ENCODE results near the gene TLE4. TPM values are rescaled to one million over a fixed set of nuclear protein-coding genes. Genes with fewer than 3 reads are reported as not detected.
A peak's percentile ranks its signal among the peaks of the same experiment; 100 is the strongest.
"Not testable (repeated sequence)": the region's sequence is repeated elsewhere in the genome, so short reads cannot be mapped to it uniquely, and the experiment has no call there.

TLE4 gene
- total RNA-seq: 10 to 100 TPM; 11.2 to 13.1 TPM

- CTCF ChIA-PET: interaction anchor here (0.7 to 1.2 kb wide), 7 partner anchors 11 to 933 kb away, joined by 3 to 6 read pairs (median 4); no protein-coding TSS in a partner anchor
- intact Hi-C loops (cut with micrococcal nuclease): loop anchor here (1.0 to 10.0 kb wide), 15 partner anchors 11 to 1539 kb away; partner anchors contain the start of genes CEP78, GNAQ and PSAT1
- Mint-ChIP-seq H3K27me3 (ENCODE audit: low read depth) (peaks cover 6% of the 10 kb centered on the region), H3K4me3 (peak within 1 kb of the TSS; percentile 80), H3K9me3 (no peaks in the 10 kb centered on the region), H3K36me3 (ENCODE audit: low read depth) (peaks cover 5% of the 10 kb centered on the region), H3K4me1 (ENCODE audit: low read depth) (peaks cover 26% of the 10 kb centered on the region), H3K27ac (peak within 1 kb of the TSS; percentile 46)
- peak; percentile 99 for DNase-seq
These were observed at the start of gene TLE4 for GRCh38 chr9:79571309-79572031. Gene TLE4, plus strand, starts transcription at chr9:79571965. Its CDS starts 826 bp downstream, at chr9:79572791.

DNA sequence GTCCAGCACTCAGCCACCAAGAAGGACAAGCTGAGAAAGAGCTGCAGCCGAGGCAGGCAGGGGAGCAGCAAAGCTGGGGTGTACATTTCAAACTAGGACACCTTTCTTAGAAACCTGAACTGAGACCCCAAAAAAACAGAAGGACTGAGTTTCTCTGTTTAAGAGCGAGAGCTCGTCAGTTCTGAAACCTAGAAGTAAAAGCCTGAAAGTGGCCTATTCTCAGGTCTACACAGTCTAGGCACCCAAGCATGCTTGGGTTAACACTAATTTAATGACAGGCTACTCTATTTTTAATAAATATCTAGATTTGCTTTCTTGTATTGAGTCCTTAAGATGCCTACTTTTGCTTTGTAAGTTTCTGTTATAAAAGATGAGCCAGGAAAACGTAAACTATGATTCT lies 49.0 kb upstream of the TLE4 start:
- Mint-ChIP-seq H3K27ac (no peak overlapping the region), H3K4me3 (no peak overlapping the region)
- CTCF ChIA-PET: no interaction called here

GRCh38 chr9:79524266-79524665 lies 47.5 kb upstream of the TLE4 start:
- Mint-ChIP-seq H3K27ac (no peak overlapping the region), H3K27me3 (ENCODE audit: low read depth) (no peaks in the 10 kb centered on the region), H3K36me3 (ENCODE audit: low read depth) (no peaks in the 10 kb centered on the region), H3K4me3 (no peak overlapping the region), H3K9me3 (peaks cover 3% of the 10 kb centered on the region), H3K4me1 (ENCODE audit: low read depth) (peaks cover 3% of the 10 kb centered on the region)
- intact Hi-C loops (cut with micrococcal nuclease): no loop called here
- no peak for DNase-seq
- CTCF ChIA-PET: no interaction called here

More for the DNA sequence above, 49.0 kb upstream of the TLE4 start:
- H3K36me3 Mint-ChIP-seq (ENCODE audit: low read depth): no peaks in the 10 kb centered on the region
- peaks cover 3% of the 10 kb centered on the region for H3K4me1 Mint-ChIP-seq (ENCODE audit: low read depth)
- H3K9me3 Mint-ChIP-seq: peaks cover 3% of the 10 kb centered on the region
- DNase-seq: no peak
- no peaks in the 10 kb centered on the region for H3K27me3 Mint-ChIP-seq (ENCODE audit: low read depth)
- intact Hi-C loops (cut with micrococcal nuclease): no loop called here

- no peak overlapping the region for H3K4me3 Mint-ChIP-seq
- intact Hi-C loops (cut with micrococcal nuclease): no loop called here
- no peak for DNase-seq
- no peaks in the 10 kb centered on the region for H3K36me3 Mint-ChIP-seq (ENCODE audit: low read depth)
- H3K27me3 Mint-ChIP-seq (ENCODE audit: low read depth): no peaks in the 10 kb centered on the region
- peaks cover 3% of the 10 kb centered on the region for H3K9me3 Mint-ChIP-seq
- CTCF ChIA-PET: no interaction called here
- peaks cover 3% of the 10 kb centered on the region for H3K4me1 Mint-ChIP-seq (ENCODE audit: low read depth)
- H3K27ac Mint-ChIP-seq: no peak overlapping the region
These were observed 45.6 kb upstream of the TLE4 start for GRCh38 chr9:79526149-79526672.

GRCh38 chr9:79535534-79535933 lies 36.2 kb upstream of the TLE4 start:
- no peak for DNase-seq
- CTCF ChIA-PET: interaction anchor here (1.2 kb wide), 1 partner anchor 8 kb away, joined by 8 read pairs; no protein-coding TSS in a partner anchor
- Mint-ChIP-seq H3K27ac (no peak overlapping the region), H3K9me3 (no peaks in the 10 kb centered on the region), H3K36me3 (ENCODE audit: low read depth) (no peaks in the 10 kb centered on the region), H3K4me1 (ENCODE audit: low read depth) (no peaks in the 10 kb centered on the region), H3K4me3 (no peak overlapping the region), H3K27me3 (ENCODE audit: low read depth) (no peaks in the 10 kb centered on the region)
- intact Hi-C loops (cut with micrococcal nuclease): no loop called here

- H3K9me3 Mint-ChIP-seq: no peaks in the 10 kb centered on the region
- intact Hi-C loops (cut with micrococcal nuclease): no loop called here
- no peaks in the 10 kb centered on the region for H3K36me3 Mint-ChIP-seq (ENCODE audit: low read depth)
- no peaks in the 10 kb centered on the region for H3K4me1 Mint-ChIP-seq (ENCODE audit: low read depth)
- DNase-seq: no peak
- no peaks in the 10 kb centered on the region for H3K27me3 Mint-ChIP-seq (ENCODE audit: low read depth)
- H3K27ac Mint-ChIP-seq: no peak overlapping the region
- H3K4me3 Mint-ChIP-seq: no peak overlapping the region
- CTCF ChIA-PET: no interaction called here
These were observed 33.9 kb upstream of the TLE4 start for GRCh38 chr9:79537838-79538237.

DNA sequence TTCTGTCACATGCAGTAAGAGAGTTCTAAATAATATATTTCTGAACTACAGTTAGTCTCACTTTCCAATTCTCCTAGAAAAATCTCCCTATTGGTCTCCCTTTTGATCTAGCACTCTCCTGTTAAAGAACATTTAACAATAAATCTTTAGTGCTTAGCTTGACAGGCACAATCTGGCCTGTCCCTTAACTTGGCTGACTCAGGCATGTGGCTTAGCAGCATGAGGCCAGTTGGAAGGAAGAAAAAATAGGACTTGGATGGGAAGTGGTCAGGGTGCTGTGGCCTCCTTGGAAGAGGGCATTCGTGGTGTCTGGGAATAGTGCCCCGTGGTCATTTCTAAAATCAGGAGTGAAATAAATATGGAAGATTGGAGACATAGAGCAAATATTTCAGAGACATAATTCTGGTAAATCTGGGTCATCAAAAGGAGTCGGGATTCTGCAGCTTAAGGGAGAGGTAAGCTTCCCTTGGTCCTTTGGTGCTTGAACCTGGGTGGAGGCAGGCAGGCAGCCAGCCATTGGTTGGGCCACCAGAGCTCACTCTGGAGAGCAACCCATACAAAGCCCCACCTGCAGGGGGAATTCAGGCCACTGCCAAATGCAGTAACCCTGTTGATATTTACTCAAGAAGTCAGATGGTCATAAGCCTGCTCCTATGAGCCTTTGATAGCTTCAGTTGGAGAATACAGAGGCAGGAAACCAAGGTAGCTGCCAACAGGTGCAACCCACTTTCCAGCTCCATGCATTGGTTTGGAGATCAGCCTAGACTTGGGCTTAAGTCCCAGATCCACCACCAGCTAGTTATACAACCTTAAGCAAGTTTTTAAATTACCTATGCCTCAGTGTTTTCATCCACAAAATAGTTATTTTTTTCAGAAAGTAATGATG lies 28.8 kb upstream of the TLE4 start:
- intact Hi-C loops (cut with micrococcal nuclease): loop anchor here (5.0 kb wide), 1 partner anchor 66 kb away; no protein-coding TSS in a partner anchor
- H3K27ac Mint-ChIP-seq: no peak overlapping the region
- H3K9me3 Mint-ChIP-seq: peaks cover 8% of the 10 kb centered on the region
- H3K36me3 Mint-ChIP-seq (ENCODE audit: low read depth): peaks cover 3% of the 10 kb centered on the region
- H3K4me3 Mint-ChIP-seq: no peak overlapping the region
- peaks cover 18% of the 10 kb centered on the region for H3K4me1 Mint-ChIP-seq (ENCODE audit: low read depth)
- H3K27me3 Mint-ChIP-seq (ENCODE audit: low read depth): peaks cover 2% of the 10 kb centered on the region
- no peak for DNase-seq
- CTCF ChIA-PET: interaction anchor here (1.3 to 1.6 kb wide), 2 partner anchors 8 to 18 kb away, joined by 3 to 8 read pairs; no protein-coding TSS in a partner anchor

DNA sequence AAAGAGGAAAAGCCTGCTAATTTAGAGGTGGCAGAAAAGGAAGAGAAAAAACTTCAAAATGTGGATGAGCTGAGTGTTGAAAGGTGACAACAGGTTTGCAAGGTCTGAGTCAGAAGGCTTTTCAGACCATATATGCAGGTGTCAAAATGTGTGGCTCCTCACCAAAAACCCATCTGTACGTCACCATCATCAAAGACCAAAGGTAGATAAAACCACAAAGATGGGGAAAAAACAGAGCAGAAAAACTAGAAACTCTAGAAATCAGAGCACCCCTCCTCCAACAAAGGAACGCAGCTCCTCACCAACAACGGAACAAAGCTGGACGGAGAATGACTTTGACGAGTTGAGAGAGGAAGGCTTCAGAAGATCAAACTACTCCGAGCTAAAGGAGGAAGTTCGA lies 27.4 kb upstream of the TLE4 start:
- CTCF ChIA-PET: interaction anchor here (0.6 to 1.6 kb wide), 3 partner anchors 10 to 67 kb away, joined by 3 to 8 read pairs (median 4); no protein-coding TSS in a partner anchor
- DNase-seq: peak; percentile 73
- H3K27me3 Mint-ChIP-seq (ENCODE audit: low read depth); H3K36me3 Mint-ChIP-seq (ENCODE audit: low read depth); H3K9me3 Mint-ChIP-seq: not testable (repeated sequence)
- Mint-ChIP-seq H3K27ac (peak overlapping the region; percentile 52), H3K4me3 (peak overlapping the region; percentile 43), H3K4me1 (ENCODE audit: low read depth) (peaks cover 18% of the 10 kb centered on the region)
- intact Hi-C loops (cut with micrococcal nuclease): loop anchor here (1.0 to 5.0 kb wide), 2 partner anchors 27 to 67 kb away; partner anchors contain the start of gene TLE4

DNA sequence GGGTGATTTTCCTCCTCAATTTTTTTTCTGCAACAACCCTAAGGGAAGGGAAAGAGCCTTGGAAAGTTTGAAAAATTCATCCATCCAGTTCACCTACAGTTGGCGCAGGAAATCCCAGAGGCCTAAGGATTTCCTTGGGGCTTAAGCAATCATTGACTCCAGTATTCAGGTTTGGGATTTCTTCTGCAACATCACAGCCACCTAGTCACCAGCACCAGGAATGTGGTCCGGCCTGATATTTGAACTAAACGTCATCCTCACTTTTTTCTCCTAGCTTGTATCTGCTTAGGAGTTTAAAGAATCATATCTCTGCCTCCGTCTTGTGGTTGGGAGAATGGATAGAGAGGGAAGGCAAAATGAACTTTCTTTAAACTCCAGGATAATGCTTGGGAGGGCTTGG lies 20.2 kb upstream of the TLE4 start:
- intact Hi-C loops (cut with micrococcal nuclease): no loop called here
- CTCF ChIA-PET: interaction anchor here (0.6 to 1.4 kb wide), 2 partner anchors 14 to 175 kb away, joined by 3 read pairs; no protein-coding TSS in a partner anchor
- H3K36me3 Mint-ChIP-seq (ENCODE audit: low read depth): peaks cover 1% of the 10 kb centered on the region
- H3K27me3 Mint-ChIP-seq (ENCODE audit: low read depth): peaks cover 2% of the 10 kb centered on the region
- H3K9me3 Mint-ChIP-seq: peaks cover 7% of the 10 kb centered on the region
- no peak overlapping the region for H3K4me3 Mint-ChIP-seq
- no peak for DNase-seq
- H3K4me1 Mint-ChIP-seq (ENCODE audit: low read depth): no peaks in the 10 kb centered on the region
- H3K27ac Mint-ChIP-seq: no peak overlapping the region

DNA sequence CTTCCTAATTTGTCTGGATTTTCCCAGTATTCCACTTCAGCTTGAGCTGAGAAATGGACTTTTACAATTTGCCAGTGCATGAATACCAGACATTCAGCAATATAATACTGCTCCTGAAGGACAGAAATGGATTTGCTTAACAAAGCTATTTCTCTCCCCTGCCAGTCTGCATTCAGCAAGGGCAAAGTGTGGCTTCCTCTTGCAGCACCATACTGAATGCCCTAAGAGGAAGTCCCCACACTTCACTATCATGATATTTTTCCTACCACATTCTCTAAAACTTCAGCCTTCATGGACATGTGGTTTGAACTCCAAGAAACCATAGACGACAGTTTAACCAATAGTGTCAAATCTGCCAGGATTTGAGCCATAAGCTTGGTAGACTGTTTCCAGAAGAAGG lies 19.8 kb upstream of the TLE4 start:
- Mint-ChIP-seq H3K36me3 (ENCODE audit: low read depth) (no peaks in the 10 kb centered on the region), H3K4me1 (ENCODE audit: low read depth) (no peaks in the 10 kb centered on the region), H3K27ac (no peak overlapping the region), H3K9me3 (peaks cover 5% of the 10 kb centered on the region), H3K27me3 (ENCODE audit: low read depth) (peaks cover 2% of the 10 kb centered on the region), H3K4me3 (no peak overlapping the region)
- no peak for DNase-seq
- CTCF ChIA-PET: interaction anchor here (0.6 kb wide), 1 partner anchor 175 kb away, joined by 3 read pairs; no protein-coding TSS in a partner anchor
- intact Hi-C loops (cut with micrococcal nuclease): no loop called here

- Mint-ChIP-seq H3K27ac (no peak overlapping the region), H3K9me3 (peaks cover 2% of the 10 kb centered on the region), H3K36me3 (ENCODE audit: low read depth) (no peaks in the 10 kb centered on the region), H3K27me3 (ENCODE audit: low read depth) (no peaks in the 10 kb centered on the region), H3K4me1 (ENCODE audit: low read depth) (no peaks in the 10 kb centered on the region), H3K4me3 (no peak overlapping the region)
- intact Hi-C loops (cut with micrococcal nuclease): no loop called here
- no peak for DNase-seq
- CTCF ChIA-PET: interaction anchor here (1.1 to 1.5 kb wide), 3 partner anchors 11 to 14 kb away, joined by 3 read pairs; no protein-coding TSS in a partner anchor
These were observed 16.2 kb upstream of the TLE4 start for GRCh38 chr9:79555474-79556089.
